PFSK-1 (cell line): ENCODE data around the gene RPRML.

Source experiments
- POLR2AphosphoS5 ChIP-seq: IDR thresholded peaks from 2 replicates; pipeline ENCODE4 v1.6.1; 2012; ENCODE audit warnings: low read depth, mild to moderate bottlenecking, control low read depth, low read length, moderate library complexity
- REST ChIP-seq, 2 experiments: IDR thresholded peaks; 2 replicates each; pipeline versions ENCODE4 v1.6.1 to v1.8.0; 2011 to 2012; ENCODE audit warnings: low read depth in 2 of 2, low read length in 2 of 2, control low read depth in 1 of 2, inconsistent platforms in 1 of 2, mild to moderate bottlenecking in 1 of 2, moderate library complexity in 1 of 2; ENCODE audit not compliant: insufficient read depth in 1 of 2

DNA sequence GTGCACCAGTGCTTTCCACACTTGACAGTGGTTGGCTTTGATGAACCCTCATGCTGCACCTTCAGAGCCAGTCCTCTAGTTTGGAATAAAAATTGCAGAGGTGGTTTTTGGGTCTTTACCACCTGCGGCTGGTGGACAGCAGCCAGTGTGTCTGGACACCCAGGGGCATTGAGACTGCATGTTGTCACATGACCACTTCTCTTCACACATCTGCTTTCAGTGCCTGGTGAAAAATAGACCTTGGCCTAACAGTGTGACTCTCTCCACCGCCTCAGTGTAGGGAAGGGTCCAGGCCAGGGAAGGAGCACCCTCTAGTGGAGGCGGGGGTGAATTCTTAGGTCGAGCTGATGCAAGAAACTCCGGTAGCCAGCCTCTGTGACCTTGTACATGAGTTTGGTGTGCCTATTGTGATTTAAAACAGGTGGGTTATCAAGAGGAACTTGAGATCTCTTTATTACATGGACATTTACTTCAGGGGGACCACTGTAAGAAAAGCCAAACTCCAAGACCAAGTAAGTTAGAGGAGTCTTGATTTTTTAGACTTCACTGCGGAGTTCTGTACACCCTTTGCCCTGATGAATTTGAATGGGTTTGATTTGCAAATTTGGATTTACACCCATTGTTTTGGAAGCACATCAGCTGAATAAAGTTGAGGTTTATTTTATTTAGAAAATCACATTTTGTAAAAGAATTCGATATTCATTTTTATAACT, 38.2 kb downstream of the RPRML start:
- TF ChIP-seq REST (IDR thresholded peaks at IDR 0.05; ENCODE audit: insufficient read depth in 1 of 2, low read depth in 2 of 2, low read length in 2 of 2), result peak in 1 of 2 experiments; percentile 22; a peak in 1 of 4 replicates
- peak; percentile 58 for TF ChIP-seq POLR2AphosphoS5
